Lower leg skin (tissue), 4 donors: ENCODE results near the gene CGB7. TPM values are rescaled to one million over a fixed set of nuclear protein-coding genes. Genes with fewer than 3 reads are reported as not detected.
"Not testable (repeated sequence)": the region's sequence is repeated elsewhere in the genome, so short reads cannot be mapped to it uniquely, and the experiment has no call there.

Experiments used
- DNase-seq, 2 donors: peaks; one replicate each; pipeline ENCODE4 v3.0.0-alpha.2; 2019; ENCODE audit warnings: low spot score in 2 of 2
- H3K4me3 ChIP-seq: fragments of 200-600 bp; sonication (generic); 2 replicates; pipeline ENCODE4 v1.5.1; 2017; ENCODE audit warnings: mild to moderate bottlenecking, low read depth; ENCODE audit not compliant: poor library complexity, severe bottlenecking
- POLR2A ChIP-seq, 2 donors: fragments of 450-650 bp; IDR thresholded peaks; one replicate each; pipeline ENCODE4 v1.6.1; 2016 to 2017; ENCODE audit warnings: antibody characterized with exemption in 2 of 2, mild to moderate bottlenecking in 1 of 2, moderate library complexity in 1 of 2
- WGBS, 2 donors: methylation state at CpG; one replicate each; pipeline ENCODE4 v1.1.5; 2018; 5-methylcytosine and 5-hydroxymethylcytosine counted together
- intact Hi-C: fragments of 100-400 bp; cut with DNase I; formaldehyde crosslinking; loops from one replicate; pipeline ENCODE4 v1.15.0; 2023; ENCODE audit warnings: low total_unique reads
- total RNA-seq, 4 donors: library from RNA; depleted of rRNA; stranded (reverse); fragments of >200 nt; gene quantifications; one replicate each; pipeline ENCODE4 v1.1.0, GENCODE V29; 2016
- TF ChIP-seq, protein P1 (sequence below), 3 donors: fragments of 450-650 bp; IDR thresholded peaks; one replicate each; pipeline ENCODE4 v1.5.1; 2016; ENCODE audit warnings: antibody characterized with exemption in 3 of 3, mild to moderate bottlenecking in 3 of 3, moderate library complexity in 2 of 3

CGB7 gene
- total RNA-seq, 4 donors from 2014 or later: 1.0 to 8.8 (median 2.2) TPM

- 94 to 96% methylated on average over 9 of the region's 9 CpGs for WGBS, 2 donors
- H3K4me3 ChIP-seq: no peak overlapping the region
- TF ChIP-seq, protein P1, sequence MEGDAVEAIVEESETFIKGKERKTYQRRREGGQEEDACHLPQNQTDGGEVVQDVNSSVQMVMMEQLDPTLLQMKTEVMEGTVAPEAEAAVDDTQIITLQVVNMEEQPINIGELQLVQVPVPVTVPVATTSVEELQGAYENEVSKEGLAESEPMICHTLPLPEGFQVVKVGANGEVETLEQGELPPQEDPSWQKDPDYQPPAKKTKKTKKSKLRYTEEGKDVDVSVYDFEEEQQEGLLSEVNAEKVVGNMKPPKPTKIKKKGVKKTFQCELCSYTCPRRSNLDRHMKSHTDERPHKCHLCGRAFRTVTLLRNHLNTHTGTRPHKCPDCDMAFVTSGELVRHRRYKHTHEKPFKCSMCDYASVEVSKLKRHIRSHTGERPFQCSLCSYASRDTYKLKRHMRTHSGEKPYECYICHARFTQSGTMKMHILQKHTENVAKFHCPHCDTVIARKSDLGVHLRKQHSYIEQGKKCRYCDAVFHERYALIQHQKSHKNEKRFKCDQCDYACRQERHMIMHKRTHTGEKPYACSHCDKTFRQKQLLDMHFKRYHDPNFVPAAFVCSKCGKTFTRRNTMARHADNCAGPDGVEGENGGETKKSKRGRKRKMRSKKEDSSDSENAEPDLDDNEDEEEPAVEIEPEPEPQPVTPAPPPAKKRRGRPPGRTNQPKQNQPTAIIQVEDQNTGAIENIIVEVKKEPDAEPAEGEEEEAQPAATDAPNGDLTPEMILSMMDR (IDR thresholded peaks at IDR 0.05): no peak
- no peak for TF ChIP-seq POLR2A (IDR thresholded peaks at IDR 0.05)
- no peak for DNase-seq
- intact Hi-C loops: no loop called here
These were observed 35.4 kb downstream of the CGB7 start for GRCh38 chr19:49022116-49022515.

GRCh38 chr19:49020931-49021895 lies 36.3 kb downstream of the CGB7 start:
- intact Hi-C loops: no loop called here
- DNase-seq: no peak
- whole genome bisulfite sequencing, 2 donors: 41% methylated on average over 16 of the region's 16 CpGs
- TF ChIP-seq, protein P1 (IDR thresholded peaks at IDR 0.05): no peak
- TF ChIP-seq POLR2A (IDR thresholded peaks at IDR 0.05): no peak
- H3K4me3 ChIP-seq: no peak overlapping the region

GRCh38 chr19:49020342-49020741 lies 37.2 kb downstream of the CGB7 start:
- no peak for TF ChIP-seq POLR2A (IDR thresholded peaks at IDR 0.05)
- TF ChIP-seq, protein P1 (IDR thresholded peaks at IDR 0.05): no peak
- no peak for DNase-seq
- intact Hi-C loops: no loop called here
- 66 to 70% methylated on average over 11 of the region's 11 CpGs for WGBS, 2 donors
- H3K4me3 ChIP-seq: no peak overlapping the region

GRCh38 chr19:49019242-49019932 lies 38.2 kb downstream of the CGB7 start:
- WGBS, 2 donors: 13 to 29% methylated on average over 36 to 41 of the region's 41 CpGs
- DNase-seq: peak; percentile 62 to 93
- TF ChIP-seq, protein P1 (IDR thresholded peaks at IDR 0.05): no peak
- TF ChIP-seq POLR2A (IDR thresholded peaks at IDR 0.05): no peak
- intact Hi-C loops: no loop called here
- H3K4me3 ChIP-seq: peak overlapping the region; percentile 7

DNA sequence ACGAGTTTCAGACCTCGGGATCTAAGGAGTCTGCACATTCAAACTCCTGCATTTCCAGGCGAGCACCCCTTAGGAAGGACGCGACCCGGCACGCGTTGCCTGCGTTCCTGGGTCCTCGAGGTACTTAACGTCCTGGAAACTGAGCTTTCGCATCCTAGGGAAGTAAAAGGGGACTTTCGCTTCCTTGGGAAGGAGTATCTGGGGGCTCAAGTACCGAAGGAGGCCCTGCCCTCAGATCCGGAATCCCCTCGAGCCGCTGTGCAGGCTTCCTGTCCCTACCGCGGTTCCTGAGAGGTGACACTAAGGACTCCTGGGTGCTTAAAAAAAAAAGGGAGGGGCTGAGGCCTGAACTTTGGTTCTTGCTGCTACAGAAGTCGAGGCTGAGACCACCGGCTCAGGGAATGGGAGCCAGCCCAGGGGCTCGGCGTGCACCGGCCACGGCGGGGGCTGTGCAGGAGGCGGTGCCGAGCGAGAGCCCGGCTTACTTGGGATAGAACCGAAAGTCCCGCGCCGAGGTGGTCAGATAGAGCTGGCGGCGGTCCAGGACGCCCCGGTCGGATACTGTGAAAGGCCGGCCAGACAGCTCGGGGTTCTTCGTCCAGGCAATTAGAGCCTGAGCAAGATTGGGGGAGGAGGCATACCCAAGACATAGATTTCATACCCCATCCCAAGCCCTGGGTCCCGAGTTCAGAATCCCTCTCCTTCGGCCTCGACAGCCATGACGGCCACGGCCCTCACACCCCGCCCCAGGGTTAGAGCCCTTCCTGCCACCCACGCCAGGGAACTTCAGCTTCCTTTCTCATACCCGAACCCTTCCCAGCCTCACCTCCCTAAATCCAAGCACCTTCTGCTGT lies 38.9 kb downstream of the CGB7 start:
- WGBS, 2 donors: 1 to 6% methylated on average over 42 to 50 of the region's 50 CpGs
- peak overlapping the region; percentile 3 for H3K4me3 ChIP-seq
- DNase-seq, intact Hi-C loops: not testable (repeated sequence)
